GM10266 (cell line): ENCODE data around the gene ZBTB43.

Experiments used
- DNase-seq: peaks from one replicate; pipeline ENCODE4 v3.0.0; 2012; ENCODE audit errors: extremely low spot score
- TF ChIP-seq, protein P1 (sequence below): IDR thresholded peaks from 2 replicates; pipeline ENCODE4 v1.5.1; 2012; ENCODE audit warnings: mild to moderate bottlenecking, low read depth; ENCODE audit not compliant: control insufficient read depth, insufficient read depth; ENCODE audit errors: missing control alignments

ZBTB43 gene

DNA sequence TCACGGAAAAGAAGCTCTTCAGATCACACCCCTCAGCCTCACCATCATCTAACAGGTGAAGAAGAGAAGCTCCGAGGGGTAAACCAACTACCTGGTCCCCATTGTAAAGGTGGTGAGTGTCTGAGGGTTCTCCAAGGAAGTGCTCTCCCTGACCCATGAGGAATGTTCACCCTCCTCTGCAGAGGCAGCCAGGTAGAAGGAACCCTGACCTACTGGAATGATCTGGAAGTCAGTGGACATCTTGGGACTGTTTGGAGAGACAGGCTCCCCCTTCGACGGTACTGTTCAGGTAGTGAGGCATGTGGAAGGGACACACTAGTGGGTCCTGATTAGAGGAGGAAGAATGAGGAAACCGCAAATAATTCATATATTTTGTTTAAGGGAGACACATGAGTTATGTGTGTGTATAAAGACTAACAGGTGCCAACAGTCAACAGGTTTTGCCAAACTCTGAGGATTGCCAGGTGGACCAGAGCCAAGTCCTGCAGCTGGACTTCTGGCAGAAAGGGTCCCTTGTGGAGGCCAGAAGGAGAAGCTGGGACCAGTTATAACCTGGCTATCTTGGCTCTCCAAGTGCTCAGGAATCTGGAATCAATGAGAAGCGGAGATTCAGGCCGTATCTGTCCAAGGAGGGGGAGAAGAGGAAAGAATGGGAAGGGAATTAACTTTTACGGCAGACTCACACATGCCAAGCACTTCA is 52.6 kb downstream of the ZBTB43 start:
- TF ChIP-seq, protein P1, sequence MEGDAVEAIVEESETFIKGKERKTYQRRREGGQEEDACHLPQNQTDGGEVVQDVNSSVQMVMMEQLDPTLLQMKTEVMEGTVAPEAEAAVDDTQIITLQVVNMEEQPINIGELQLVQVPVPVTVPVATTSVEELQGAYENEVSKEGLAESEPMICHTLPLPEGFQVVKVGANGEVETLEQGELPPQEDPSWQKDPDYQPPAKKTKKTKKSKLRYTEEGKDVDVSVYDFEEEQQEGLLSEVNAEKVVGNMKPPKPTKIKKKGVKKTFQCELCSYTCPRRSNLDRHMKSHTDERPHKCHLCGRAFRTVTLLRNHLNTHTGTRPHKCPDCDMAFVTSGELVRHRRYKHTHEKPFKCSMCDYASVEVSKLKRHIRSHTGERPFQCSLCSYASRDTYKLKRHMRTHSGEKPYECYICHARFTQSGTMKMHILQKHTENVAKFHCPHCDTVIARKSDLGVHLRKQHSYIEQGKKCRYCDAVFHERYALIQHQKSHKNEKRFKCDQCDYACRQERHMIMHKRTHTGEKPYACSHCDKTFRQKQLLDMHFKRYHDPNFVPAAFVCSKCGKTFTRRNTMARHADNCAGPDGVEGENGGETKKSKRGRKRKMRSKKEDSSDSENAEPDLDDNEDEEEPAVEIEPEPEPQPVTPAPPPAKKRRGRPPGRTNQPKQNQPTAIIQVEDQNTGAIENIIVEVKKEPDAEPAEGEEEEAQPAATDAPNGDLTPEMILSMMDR: no peak
- no peak for DNase-seq

GRCh38 chr9:126859111-126859510 is 54.3 kb downstream of the ZBTB43 start:
- TF ChIP-seq, protein P1: no peak
- no peak for DNase-seq

DNA sequence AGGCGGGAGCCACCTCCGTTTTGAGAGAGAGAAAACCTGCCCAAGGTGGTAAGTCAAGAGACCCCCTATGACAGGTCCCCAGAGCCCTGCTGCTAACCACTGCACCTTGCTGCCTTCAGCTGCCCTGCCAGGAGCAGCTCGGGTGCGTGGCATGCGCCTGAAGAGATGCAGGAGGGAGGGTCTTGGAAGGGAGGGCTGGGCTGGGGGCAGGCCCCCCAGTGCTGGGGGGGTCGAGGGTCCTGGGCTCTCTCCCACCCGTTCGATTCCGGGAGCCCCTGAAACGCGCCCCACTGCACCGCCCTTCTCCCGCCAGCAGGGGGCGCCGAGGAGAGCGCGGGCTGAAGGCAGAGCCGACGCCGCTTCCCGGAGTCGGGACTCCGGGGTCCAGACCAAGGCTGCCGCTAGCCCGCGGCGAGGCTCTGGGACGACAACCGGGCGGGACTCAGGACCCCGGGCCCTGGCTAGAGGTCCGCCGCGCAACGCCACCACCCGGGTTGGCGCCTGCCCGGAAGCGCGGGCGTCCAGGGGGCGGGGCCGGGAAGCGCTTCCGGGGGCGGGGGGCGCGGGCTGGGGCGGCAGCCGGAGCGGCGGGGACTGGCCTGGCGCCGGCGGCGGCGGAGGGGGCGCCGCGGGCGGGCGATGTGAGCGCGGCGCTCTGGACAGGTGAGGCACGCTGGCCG is 55.4 kb downstream of the ZBTB43 start, which contains the start of gene ZBTB34:
Gene ZBTB34, plus strand, starts transcription at position 563 of the 680 bp plus-strand sequence. CDS start 18,761 bp downstream, outside the sequence.
- DNase-seq: peak; percentile 90

GRCh38 chr9:126860757-126861466 is 56.1 kb downstream of the ZBTB43 start:
- DNase-seq: peak; percentile 53
- TF ChIP-seq, protein P1: no peak

More for the DNA sequence above, 55.4 kb downstream of the ZBTB43 start, which contains the start of gene ZBTB34:
- TF ChIP-seq, protein P1: peak; percentile 98

GRCh38 chr9:126861707-126862103 is 56.9 kb downstream of the ZBTB43 start:
- no peak for DNase-seq

GRCh38 chr9:126862104-126862761 is 57.4 kb downstream of the ZBTB43 start:
- TF ChIP-seq, protein P1: no peak
- no peak for DNase-seq

More at GRCh38 chr9:126861707-126862103, 56.9 kb downstream of the ZBTB43 start:
- TF ChIP-seq, protein P1: no peak
